Effector memory CD8-positive, alpha-beta T cell (primary cell): Measurements from ENCODE around the gene TBL2.
"Not testable (repeated sequence)": the region's sequence is repeated elsewhere in the genome, so short reads cannot be mapped to it uniquely, and the experiment has no call there.

Source experiments
- ATAC-seq: fragments of 150-1000 bp; cut with Tn5 transposase; replicated peaks from 2 replicates; pipeline ENCODE4 v1.10.0; 2021; ENCODE audit warnings: mild to moderate bottlenecking, moderate library complexity
- DNase-seq, 3 experiments: peaks; one replicate each; pipeline ENCODE4 v3.0.0; 2021
- H3K27ac Mint-ChIP-seq, 2 donors: one replicate each; pipeline ENCODE4 v1.8.0; 2022; ENCODE audit warnings: mild to moderate bottlenecking in 2 of 2, mixed read lengths in 2 of 2, moderate library complexity in 2 of 2
- H3K27me3 Mint-ChIP-seq, 2 donors: one replicate each; pipeline ENCODE4 v1.8.0; 2022; ENCODE audit warnings: mixed read lengths in 2 of 2
- H3K36me3 Mint-ChIP-seq: one replicate; pipeline ENCODE4 v1.8.0; 2022; ENCODE audit warnings: mild to moderate bottlenecking, moderate library complexity, mixed read lengths; ENCODE audit not compliant: insufficient read depth
- H3K4me1 Mint-ChIP-seq, 2 donors: one replicate each; pipeline ENCODE4 v1.8.0; 2022; ENCODE audit warnings: low read depth in 2 of 2, mixed read lengths in 2 of 2
- H3K4me3 Mint-ChIP-seq, 2 donors: one replicate each; pipeline ENCODE4 v1.8.0; 2022; ENCODE audit warnings: mild to moderate bottlenecking in 2 of 2, mixed read lengths in 2 of 2, moderate library complexity in 2 of 2
- H3K9me3 Mint-ChIP-seq, 2 donors: one replicate each; pipeline ENCODE4 v1.8.0; 2022; ENCODE audit warnings: mixed read lengths in 2 of 2

Gene TBL2

GRCh38 chr7:73555411-73555982, 22.9 kb downstream of the TBL2 start:
- no peak for ATAC-seq
- DNase-seq = no peak
- Mint-ChIP-seq H3K36me3 (peaks cover 60% of the 10 kb centered on the region), H3K4me1 (peaks cover 28 to 32% of the 10 kb centered on the region in 2 donors), H3K27ac (peak overlapping the region; percentile 16 to 97), H3K27me3 (no peaks in the 10 kb centered on the region), H3K9me3 (no peaks in the 10 kb centered on the region), H3K4me3 (peak overlapping the region; percentile 95)

- not testable (repeated sequence) for DNase-seq, H3K4me3 Mint-ChIP-seq, H3K9me3 Mint-ChIP-seq, H3K27ac Mint-ChIP-seq, H3K27me3 Mint-ChIP-seq, ATAC-seq
- Mint-ChIP-seq H3K4me1 (peaks cover 29 to 45% of the 10 kb centered on the region in 2 donors), H3K36me3 (peaks cover 80% of the 10 kb centered on the region)
Observed at GRCh38 chr7:73550093-73550492, 28.3 kb downstream of the TBL2 start.

DNA sequence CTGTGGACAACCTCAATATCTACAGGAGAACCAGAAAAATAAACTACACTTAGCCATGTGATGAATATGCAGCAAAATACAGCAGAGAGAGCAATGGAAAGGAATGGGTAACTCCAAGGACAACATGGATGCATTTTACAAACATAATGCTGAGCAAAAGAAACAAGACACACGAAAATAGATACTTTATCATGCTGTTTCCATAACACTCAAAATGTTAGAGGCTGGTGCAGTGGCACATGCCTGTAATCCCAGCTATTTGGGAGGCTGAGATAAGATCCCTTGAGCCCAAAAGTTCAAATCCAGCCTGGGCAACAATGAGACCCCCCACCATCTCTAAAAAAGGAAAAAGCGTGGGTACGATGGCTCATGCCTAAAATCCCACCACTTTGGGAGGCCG, 29.2 kb downstream of the TBL2 start:
- Mint-ChIP-seq H3K36me3 (peaks cover 73% of the 10 kb centered on the region), H3K27me3 (no peaks in the 10 kb centered on the region), H3K4me3 (no peak overlapping the region), H3K9me3 (no peaks in the 10 kb centered on the region), H3K27ac (peak overlapping the region; percentile 46 to 75), H3K4me1 (peaks cover 24 to 45% of the 10 kb centered on the region in 2 donors)
- ATAC-seq (no peak), DNase-seq (no peak)

DNA sequence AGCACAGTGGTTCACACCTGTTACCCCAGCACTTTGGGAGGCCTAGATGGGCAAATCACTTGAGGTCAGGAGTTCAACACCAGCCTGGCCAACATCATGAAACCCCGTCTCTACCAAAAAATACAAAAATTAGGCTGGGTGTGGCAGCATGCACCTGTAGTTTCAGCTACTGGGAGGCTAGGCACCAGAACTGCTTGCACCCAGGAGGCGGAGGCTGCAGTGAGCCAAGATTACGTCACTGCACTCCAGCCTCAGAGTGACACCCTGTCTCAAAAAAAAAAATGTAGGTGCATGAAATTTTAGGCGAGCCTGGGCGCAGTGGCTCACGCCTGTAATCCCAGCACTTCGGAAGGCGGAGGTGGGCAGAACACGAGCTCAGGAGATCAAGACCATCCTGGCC, 30.5 kb downstream of the TBL2 start:
- Mint-ChIP-seq H3K27me3 (no peaks in the 10 kb centered on the region), H3K4me1 (peaks cover 26 to 39% of the 10 kb centered on the region in 2 donors)

GRCh38 chr7:73544678-73545077, 33.7 kb downstream of the TBL2 start:
- ATAC-seq (no peak), DNase-seq (no peak)
- Mint-ChIP-seq H3K36me3 (peaks cover 87% of the 10 kb centered on the region), H3K27me3 (no peaks in the 10 kb centered on the region), H3K4me1 (peaks cover 21 to 31% of the 10 kb centered on the region in 2 donors), H3K9me3 (no peaks in the 10 kb centered on the region), H3K27ac (no peak overlapping the region), H3K4me3 (no peak overlapping the region)

More for the DNA sequence above, 30.5 kb downstream of the TBL2 start:
- Mint-ChIP-seq H3K36me3 (peaks cover 80% of the 10 kb centered on the region), H3K4me3 (no peak overlapping the region), H3K9me3 (no peaks in the 10 kb centered on the region), H3K27ac (peak overlapping the region in 1 of 2 donors; percentile 56)
- no peak for ATAC-seq
- no peak for DNase-seq

DNA sequence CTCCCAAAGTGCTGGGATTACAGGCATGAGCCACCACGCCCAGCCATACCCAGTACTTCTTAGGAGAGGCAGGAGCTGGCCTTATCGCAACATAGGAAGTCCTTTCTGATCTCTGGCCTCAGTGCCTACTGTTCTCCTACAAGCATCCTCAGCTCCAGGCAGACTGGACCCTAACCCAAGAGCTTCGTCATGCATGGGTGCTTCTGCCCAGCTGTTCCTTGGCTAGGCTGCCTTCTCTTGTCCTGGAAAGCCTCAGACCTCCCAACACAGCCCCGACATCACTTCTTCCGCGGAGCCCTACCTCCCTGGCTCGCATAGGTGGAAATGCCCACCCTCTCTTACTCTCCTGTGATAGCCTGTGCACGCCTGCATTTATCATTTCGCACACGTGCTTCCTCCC, 36.7 kb downstream of the TBL2 start:
- H3K27ac Mint-ChIP-seq = peak overlapping the region in 1 of 2 donors; percentile 85
- ATAC-seq (no peak), DNase-seq (no peak)
- no peak overlapping the region for H3K4me3 Mint-ChIP-seq
- no peaks in the 10 kb centered on the region for H3K9me3 Mint-ChIP-seq
- H3K4me1 Mint-ChIP-seq = peaks cover 5 to 11% of the 10 kb centered on the region in 2 donors
- H3K36me3 Mint-ChIP-seq = peaks cover 88% of the 10 kb centered on the region
- H3K27me3 Mint-ChIP-seq = no peaks in the 10 kb centered on the region

GRCh38 chr7:73539709-73540108, 38.7 kb downstream of the TBL2 start:
- Mint-ChIP-seq H3K9me3 (no peaks in the 10 kb centered on the region), H3K4me3 (no peak overlapping the region), H3K27me3 (no peaks in the 10 kb centered on the region), H3K4me1 (peaks cover 2 to 4% of the 10 kb centered on the region in 2 donors), H3K27ac (no peak overlapping the region), H3K36me3 (peaks cover 83% of the 10 kb centered on the region)
- DNase-seq = no peak
- no peak for ATAC-seq

DNA sequence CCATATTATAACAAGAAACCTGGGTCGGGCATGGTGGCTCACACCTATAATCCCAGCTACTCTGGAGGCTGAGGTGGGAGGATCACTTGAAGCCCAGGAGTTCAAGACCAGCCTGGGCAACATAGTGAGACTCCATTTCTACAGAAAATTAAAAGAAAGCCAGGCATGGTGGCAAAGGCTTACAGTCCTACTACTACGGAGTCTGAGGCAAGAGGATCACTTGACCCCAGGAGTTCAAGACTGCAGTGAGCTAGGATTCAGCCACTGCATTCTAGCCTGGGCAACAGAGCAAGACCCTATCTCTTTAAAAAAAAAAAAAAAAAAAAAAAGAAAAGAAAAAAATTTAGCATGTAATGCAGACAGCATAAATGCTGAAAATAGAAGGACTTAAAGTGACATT, 39.9 kb downstream of the TBL2 start:
- H3K27ac Mint-ChIP-seq, H3K4me3 Mint-ChIP-seq, H3K27me3 Mint-ChIP-seq, H3K4me1 Mint-ChIP-seq, DNase-seq, H3K9me3 Mint-ChIP-seq, ATAC-seq: not testable (repeated sequence)
- H3K36me3 Mint-ChIP-seq = peaks cover 77% of the 10 kb centered on the region

- Mint-ChIP-seq H3K36me3 (peaks cover 63% of the 10 kb centered on the region), H3K27ac (peak overlapping the region; percentile 1 to 55), H3K27me3 (no peaks in the 10 kb centered on the region), H3K4me1 (peaks cover 0 to 3% of the 10 kb centered on the region in 2 donors), H3K9me3 (no peaks in the 10 kb centered on the region), H3K4me3 (no peak overlapping the region)
- ATAC-seq (no peak), DNase-seq (no peak)
Observed at GRCh38 chr7:73537051-73537450, 41.3 kb downstream of the TBL2 start.

DNA sequence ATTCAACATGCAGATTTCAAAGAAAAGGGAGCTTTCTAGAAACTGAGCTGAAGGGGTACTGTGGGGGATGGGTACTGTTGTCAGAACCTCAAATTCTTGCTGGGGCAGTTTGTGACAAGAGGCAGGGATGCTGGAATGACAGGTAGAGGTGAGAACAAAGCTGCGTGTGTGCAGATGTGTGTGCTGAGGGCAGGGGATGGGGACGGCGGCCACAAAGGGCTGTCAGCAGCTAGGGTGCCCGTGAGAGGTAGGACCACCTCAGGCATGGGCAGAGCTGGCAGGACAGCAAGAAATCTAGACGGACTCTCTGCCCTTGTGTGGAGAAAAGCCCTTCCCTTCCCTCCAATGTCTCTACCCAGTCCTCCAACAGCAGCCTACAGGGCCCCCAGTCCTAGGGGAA, 41.9 kb downstream of the TBL2 start:
- peak overlapping the region; percentile 1 to 55 for H3K27ac Mint-ChIP-seq

GRCh38 chr7:73535918-73536317, 42.5 kb downstream of the TBL2 start:
- not testable (repeated sequence) for H3K27me3 Mint-ChIP-seq, H3K9me3 Mint-ChIP-seq, ATAC-seq, H3K4me3 Mint-ChIP-seq, DNase-seq, H3K4me1 Mint-ChIP-seq
- Mint-ChIP-seq H3K27ac (peak overlapping the region; percentile 1 to 53), H3K36me3 (peaks cover 51% of the 10 kb centered on the region)

More for the DNA sequence above, 41.9 kb downstream of the TBL2 start:
- no peaks in the 10 kb centered on the region for H3K27me3 Mint-ChIP-seq
- ATAC-seq = no peak
- H3K4me3 Mint-ChIP-seq = no peak overlapping the region
- no peak for DNase-seq
- peaks cover 57% of the 10 kb centered on the region for H3K36me3 Mint-ChIP-seq
- no peaks in the 10 kb centered on the region for H3K4me1 Mint-ChIP-seq
- H3K9me3 Mint-ChIP-seq = no peaks in the 10 kb centered on the region

DNA sequence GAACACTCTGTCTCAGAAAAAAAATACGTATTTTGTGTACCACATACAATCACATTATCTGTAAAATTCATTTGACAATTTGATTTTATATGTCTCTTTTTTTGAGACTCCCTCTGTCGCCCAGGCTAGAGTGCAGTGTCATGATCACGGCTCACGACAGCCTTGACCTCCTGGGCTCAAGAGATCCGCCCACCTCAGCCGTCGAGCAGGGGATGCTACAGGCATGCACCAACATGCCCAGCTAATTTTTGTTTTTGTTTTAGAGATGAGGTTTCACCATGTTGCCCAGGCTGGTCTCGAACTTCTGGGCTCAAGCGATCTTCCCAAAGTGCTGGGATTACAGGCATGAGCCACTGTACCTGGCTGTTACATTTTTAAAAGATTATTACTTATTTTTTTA, 44.6 kb downstream of the TBL2 start:
- H3K36me3 Mint-ChIP-seq = peaks cover 30% of the 10 kb centered on the region
- no peaks in the 10 kb centered on the region for H3K4me1 Mint-ChIP-seq
- H3K4me3 Mint-ChIP-seq = no peak overlapping the region
- H3K27ac Mint-ChIP-seq = no peak overlapping the region
- no peaks in the 10 kb centered on the region for H3K27me3 Mint-ChIP-seq
- ATAC-seq = no peak
- no peaks in the 10 kb centered on the region for H3K9me3 Mint-ChIP-seq
- no peak for DNase-seq

GRCh38 chr7:73532224-73532623, 46.2 kb downstream of the TBL2 start:
- no peak overlapping the region for H3K27ac Mint-ChIP-seq
- no peak overlapping the region for H3K4me3 Mint-ChIP-seq
- DNase-seq = no peak
- peaks cover 14% of the 10 kb centered on the region for H3K36me3 Mint-ChIP-seq
- no peak for ATAC-seq
- no peaks in the 10 kb centered on the region for H3K9me3 Mint-ChIP-seq
- no peaks in the 10 kb centered on the region for H3K27me3 Mint-ChIP-seq
- peaks cover under 1 to 2% of the 10 kb centered on the region in 2 donors for H3K4me1 Mint-ChIP-seq

GRCh38 chr7:73530800-73531199, 47.6 kb downstream of the TBL2 start:
- H3K4me3 Mint-ChIP-seq = no peak overlapping the region
- no peak overlapping the region for H3K27ac Mint-ChIP-seq
- H3K36me3 Mint-ChIP-seq = peaks cover under 1% of the 10 kb centered on the region

More at GRCh38 chr7:73530800-73531199, 47.6 kb downstream of the TBL2 start:
- no peaks in the 10 kb centered on the region for H3K9me3 Mint-ChIP-seq
- no peak for DNase-seq
- no peaks in the 10 kb centered on the region for H3K27me3 Mint-ChIP-seq
- H3K4me1 Mint-ChIP-seq = peaks cover 6 to 8% of the 10 kb centered on the region in 2 donors
- ATAC-seq = no peak
